ENCODE data around the gene INPP5B. TPM values are rescaled to one million over a fixed set of nuclear protein-coding genes. Genes with fewer than 3 reads are reported as not detected.

The INPP5B gene
- total RNA-seq, 4 donors from 2014 or later: 21.4 to 47.5 (median 26.7) TPM

DNA sequence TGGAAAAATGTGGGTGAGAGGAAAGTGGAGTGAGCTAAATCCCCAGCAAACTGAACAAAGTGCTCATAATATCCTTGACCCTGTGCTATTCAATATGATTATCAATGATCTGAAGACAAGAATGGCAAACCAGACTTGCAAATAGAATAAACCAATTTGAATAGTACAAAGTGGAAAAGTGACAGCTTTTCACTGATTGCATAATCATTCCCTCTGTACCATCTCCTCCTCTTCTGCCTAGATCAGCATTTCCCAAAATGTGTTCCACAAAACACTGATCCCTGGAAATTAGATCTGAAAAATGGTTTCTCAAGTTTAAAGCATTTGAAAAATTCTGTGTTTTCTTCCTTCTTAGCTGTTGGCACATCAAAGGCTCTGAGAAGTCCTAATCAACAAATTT lies 95.6 kb downstream of the INPP5B start:
- TF ChIP-seq, protein P1, sequence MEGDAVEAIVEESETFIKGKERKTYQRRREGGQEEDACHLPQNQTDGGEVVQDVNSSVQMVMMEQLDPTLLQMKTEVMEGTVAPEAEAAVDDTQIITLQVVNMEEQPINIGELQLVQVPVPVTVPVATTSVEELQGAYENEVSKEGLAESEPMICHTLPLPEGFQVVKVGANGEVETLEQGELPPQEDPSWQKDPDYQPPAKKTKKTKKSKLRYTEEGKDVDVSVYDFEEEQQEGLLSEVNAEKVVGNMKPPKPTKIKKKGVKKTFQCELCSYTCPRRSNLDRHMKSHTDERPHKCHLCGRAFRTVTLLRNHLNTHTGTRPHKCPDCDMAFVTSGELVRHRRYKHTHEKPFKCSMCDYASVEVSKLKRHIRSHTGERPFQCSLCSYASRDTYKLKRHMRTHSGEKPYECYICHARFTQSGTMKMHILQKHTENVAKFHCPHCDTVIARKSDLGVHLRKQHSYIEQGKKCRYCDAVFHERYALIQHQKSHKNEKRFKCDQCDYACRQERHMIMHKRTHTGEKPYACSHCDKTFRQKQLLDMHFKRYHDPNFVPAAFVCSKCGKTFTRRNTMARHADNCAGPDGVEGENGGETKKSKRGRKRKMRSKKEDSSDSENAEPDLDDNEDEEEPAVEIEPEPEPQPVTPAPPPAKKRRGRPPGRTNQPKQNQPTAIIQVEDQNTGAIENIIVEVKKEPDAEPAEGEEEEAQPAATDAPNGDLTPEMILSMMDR (IDR thresholded peaks at IDR 0.05; ENCODE audit: low read depth): no peak

GRCh38 chr1:37850352-37850955 lies 96.4 kb downstream of the INPP5B start:
- TF ChIP-seq, protein P1 (IDR thresholded peaks at IDR 0.05; ENCODE audit: low read depth): no peak

- TF ChIP-seq, protein P1 (IDR thresholded peaks at IDR 0.05; ENCODE audit: low read depth): no peak
These were observed 97.4 kb downstream of the INPP5B start for GRCh38 chr1:37849480-37849879.

- TF ChIP-seq, protein P1 (IDR thresholded peaks at IDR 0.05; ENCODE audit: low read depth): no peak
These were observed 100.1 kb downstream of the INPP5B start for GRCh38 chr1:37846647-37847339.

DNA sequence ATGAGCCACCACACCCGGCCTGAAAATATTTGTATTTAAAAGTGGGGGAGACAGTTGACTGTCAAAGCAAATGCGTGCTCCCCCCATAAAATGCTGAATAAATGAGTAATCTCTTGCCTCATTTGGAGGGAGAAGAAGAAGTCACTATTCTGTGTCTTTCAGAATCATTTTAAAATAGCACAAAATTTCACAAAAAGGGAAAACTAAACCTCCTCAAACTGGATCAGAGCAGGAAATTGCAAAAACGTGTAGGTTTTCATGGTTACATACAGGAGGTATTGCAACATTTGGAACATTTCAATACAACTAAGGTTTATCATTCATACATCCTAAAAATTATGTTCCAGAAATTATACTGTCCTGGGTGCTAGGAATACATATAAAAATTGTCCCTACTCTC lies 101.1 kb downstream of the INPP5B start:
- TF ChIP-seq, protein P1 (IDR thresholded peaks at IDR 0.05; ENCODE audit: low read depth): no peak

DNA sequence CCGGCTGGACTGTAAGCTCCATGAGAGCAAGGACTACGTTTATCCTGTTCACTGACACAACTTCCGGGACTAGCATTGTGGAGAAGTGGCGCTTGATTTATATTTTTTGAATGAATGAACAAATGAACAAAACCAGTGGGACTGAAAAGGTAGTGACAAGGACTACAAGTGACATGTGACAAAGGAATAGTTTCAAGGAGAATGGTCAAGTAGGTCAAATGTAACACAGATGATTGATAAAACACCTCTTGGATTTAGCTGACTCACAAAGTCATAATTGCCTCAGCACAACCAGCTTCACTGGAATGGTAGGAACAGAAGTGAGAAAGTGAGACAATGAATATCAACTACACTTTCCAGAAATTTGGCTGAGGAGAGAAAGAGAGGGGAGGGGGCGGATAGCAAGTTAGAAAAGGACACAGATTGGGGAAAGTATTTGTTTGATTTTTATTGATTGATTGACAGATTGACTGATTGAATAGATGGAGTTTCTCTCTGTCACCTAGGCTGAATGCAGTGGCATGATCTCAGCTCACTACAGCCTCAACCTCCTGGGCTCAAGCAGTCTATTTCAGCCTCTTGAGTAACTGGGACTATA lies 101.7 kb downstream of the INPP5B start:
- TF ChIP-seq, protein P1 (IDR thresholded peaks at IDR 0.05; ENCODE audit: low read depth): no peak

DNA sequence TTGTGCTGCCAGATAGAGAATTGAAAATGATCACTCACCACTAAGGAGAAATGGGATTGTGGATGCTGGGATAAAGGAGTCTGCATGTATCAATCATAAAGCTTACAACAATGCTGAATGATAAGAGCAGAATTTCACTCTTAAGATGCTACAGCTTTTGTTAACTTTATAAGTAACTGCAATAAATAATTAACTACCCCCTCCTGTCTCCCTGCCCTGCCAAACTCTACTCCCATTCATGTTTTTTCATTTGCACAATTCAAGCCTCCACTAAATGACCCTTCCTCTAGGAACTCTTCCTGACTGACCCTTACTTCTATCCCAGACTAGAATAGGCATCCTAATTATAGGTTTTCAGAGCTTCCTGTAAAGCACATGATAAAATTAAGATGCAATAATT lies 102.3 kb downstream of the INPP5B start:
- TF ChIP-seq, protein P1 (IDR thresholded peaks at IDR 0.05; ENCODE audit: low read depth): no peak

Data from subcutaneous adipose tissue (tissue), 4 donors.